Ascending aorta (tissue), 2 donors: ENCODE data around the gene KDM3A. TPM values are rescaled to one million over a fixed set of nuclear protein-coding genes. Genes with fewer than 3 reads are reported as not detected.

Experiments
- DNase-seq, 2 donors: peaks; one replicate each; pipeline ENCODE4 v3.0.0-alpha.2; 2019; ENCODE audit warnings: low spot score in 2 of 2
- H3K27ac ChIP-seq, 2 donors: fragments of 200-600 bp; sonication (generic); one replicate each; pipeline ENCODE4 v1.5.1; 2016 to 2017; ENCODE audit warnings: mild to moderate bottlenecking in 1 of 2
- H3K27me3 ChIP-seq: fragments of 200-600 bp; sonication (generic); one replicate; pipeline ENCODE4 v1.5.1; 2017
- H3K36me3 ChIP-seq, 2 donors: fragments of 200-600 bp; sonication (generic); one replicate each; pipeline ENCODE4 v1.5.1; 2016
- H3K4me1 ChIP-seq, 2 donors: fragments of 200-600 bp; sonication (generic); one replicate each; pipeline ENCODE4 v1.5.1; 2016 to 2017; ENCODE audit warnings: mild to moderate bottlenecking in 1 of 2
- H3K4me3 ChIP-seq, 2 donors: fragments of 200-600 bp; sonication (generic); one replicate each; pipeline ENCODE4 v1.5.1; 2016 to 2017; ENCODE audit warnings: mild to moderate bottlenecking in 1 of 2
- H3K9me3 ChIP-seq, 2 donors: fragments of 200-600 bp; sonication (generic); one replicate each; pipeline ENCODE4 v1.5.1; 2016
- CTCF ChIP-seq, 3 experiments: fragments of 200-600 bp in 2 of 3; fragments of 450-650 bp in 1 of 3; sonication (generic) in 2 of 3; IDR thresholded peaks; one replicate each; pipeline ENCODE4 v1.5.1; 2016 to 2019; ENCODE audit warnings: antibody characterized with exemption in 3 of 3, mild to moderate bottlenecking in 1 of 3, moderate library complexity in 1 of 3
- intact Hi-C: fragments of 100-400 bp; cut with DNase I; formaldehyde crosslinking; loops from one replicate; pipeline ENCODE4 v1.15.1; 2023
- total RNA-seq: library from RNA; depleted of rRNA; stranded (reverse); fragments of >200 nt; gene quantifications from one replicate; pipeline ENCODE4 v1.1.0, GENCODE V29; 2016

The KDM3A gene
- total RNA-seq, 1 donor from 2014 or later, result 18.4 TPM

- Histone ChIP-seq H3K27ac (no peak overlapping the region), H3K9me3 (no peaks in the 10 kb centered on the region), H3K4me3 (no peak overlapping the region), H3K4me1 (no peaks in the 10 kb centered on the region), H3K27me3 (no peaks in the 10 kb centered on the region), H3K36me3 (peaks cover 6 to 19% of the 10 kb centered on the region in 2 donors)
- TF ChIP-seq CTCF (IDR thresholded peaks at IDR 0.05), result no peak
- intact Hi-C loops, result no loop called here
- DNase-seq, result no peak
Measured at GRCh38 chr2:86522711-86523110, 81.5 kb downstream of the KDM3A start.

- Histone ChIP-seq H3K27ac (no peak overlapping the region), H3K36me3 (peaks cover 6 to 25% of the 10 kb centered on the region in 2 donors), H3K9me3 (no peaks in the 10 kb centered on the region), H3K4me3 (no peak overlapping the region), H3K4me1 (no peaks in the 10 kb centered on the region), H3K27me3 (no peaks in the 10 kb centered on the region)
- no peak for TF ChIP-seq CTCF (IDR thresholded peaks at IDR 0.05)
- no peak for DNase-seq
- intact Hi-C loops, result no loop called here
Measured at GRCh38 chr2:86523491-86523890, 82.3 kb downstream of the KDM3A start.

- Histone ChIP-seq H3K9me3 (no peaks in the 10 kb centered on the region), H3K36me3 (peaks cover 9 to 33% of the 10 kb centered on the region in 2 donors), H3K4me3 (no peak overlapping the region), H3K4me1 (no peaks in the 10 kb centered on the region), H3K27me3 (no peaks in the 10 kb centered on the region), H3K27ac (no peak overlapping the region)
- no peak for DNase-seq
- intact Hi-C loops, result no loop called here
- no peak for TF ChIP-seq CTCF (IDR thresholded peaks at IDR 0.05)
Measured at GRCh38 chr2:86525421-86526340, 84.5 kb downstream of the KDM3A start.

- Histone ChIP-seq H3K27me3 (no peaks in the 10 kb centered on the region), H3K4me1 (no peaks in the 10 kb centered on the region), H3K9me3 (peaks cover 0 to 13% of the 10 kb centered on the region in 2 donors), H3K4me3 (no peak overlapping the region), H3K27ac (no peak overlapping the region), H3K36me3 (peaks cover 4 to 6% of the 10 kb centered on the region in 2 donors)
- TF ChIP-seq CTCF (IDR thresholded peaks at IDR 0.05), result no peak
- intact Hi-C loops, result no loop called here
- no peak for DNase-seq
Measured at GRCh38 chr2:86533589-86533988, 92.4 kb downstream of the KDM3A start.

GRCh38 chr2:86541334-86541733, 100.2 kb downstream of the KDM3A start:
- no peak overlapping the region for H3K27ac ChIP-seq
- DNase-seq, result no peak
- H3K4me1 ChIP-seq, result no peaks in the 10 kb centered on the region
- no peaks in the 10 kb centered on the region for H3K27me3 ChIP-seq
- H3K4me3 ChIP-seq, result no peak overlapping the region
- no peaks in the 10 kb centered on the region for H3K9me3 ChIP-seq
- intact Hi-C loops, result no loop called here
- no peak for TF ChIP-seq CTCF (IDR thresholded peaks at IDR 0.05)
- no peaks in the 10 kb centered on the region for H3K36me3 ChIP-seq

Other genes starting within 250 kb of the KDM3A start
- gene IMMT, start 245.9 kb upstream of the KDM3A start, total RNA-seq, result 97.1 TPM
- 4.7 TPM for gene MRPL35, start 241.9 kb upstream of the KDM3A start, total RNA-seq
- gene REEP1, start 103.7 kb upstream of the KDM3A start, total RNA-seq, result 6.4 TPM
- gene CHMP3, start 122.1 kb downstream of the KDM3A start, total RNA-seq, result 69.3 TPM
- gene RNF103, start 182.5 kb downstream of the KDM3A start, total RNA-seq, result 20.5 TPM